Spleen (tissue), 11 donors: Measurements from ENCODE around the gene NPTN. TPM values are rescaled to one million over a fixed set of nuclear protein-coding genes. Genes with fewer than 3 reads are reported as not detected.

Experiments used
- DNase-seq: peaks from one replicate; pipeline ENCODE4 v3.0.0-alpha.2; 2020
- H3K27ac ChIP-seq, 8 donors: fragments of 200-600 bp; sonication (generic) in 7 of 8; 1 replicate in 4 of 8; 2 replicates in 4 of 8; pipeline versions ENCODE4 v1.5.0 to v1.8.0; 2016 to 2021; ENCODE audit warnings: inconsistent platforms in 4 of 8, mild to moderate bottlenecking in 4 of 8, moderate library complexity in 1 of 8
- H3K27me3 ChIP-seq, 7 donors: fragments of 200-600 bp; sonication (generic) in 6 of 7; replicated peaks in 1 of 7; 1 replicate in 4 of 7; 2 replicates in 3 of 7; pipeline versions ENCODE4 v1.5.0 to v1.8.0; 2016 to 2021; ENCODE audit warnings: inconsistent platforms in 3 of 7, mild to moderate bottlenecking in 1 of 7
- H3K36me3 ChIP-seq, 6 donors: fragments of 200-600 bp; sonication (generic) in 5 of 6; 1 replicate in 4 of 6; 2 replicates in 2 of 6; pipeline versions ENCODE4 v1.5.0 to v1.8.0; 2016 to 2021; ENCODE audit warnings: inconsistent platforms in 2 of 6
- H3K4me1 ChIP-seq, 6 donors: fragments of 200-600 bp; sonication (generic) in 5 of 6; 1 replicate in 3 of 6; 2 replicates in 3 of 6; pipeline versions ENCODE4 v1.5.0 to v1.8.0; 2016 to 2021; ENCODE audit warnings: inconsistent platforms in 3 of 6
- H3K4me3 ChIP-seq, 8 donors: fragments of 200-600 bp; sonication (generic) in 7 of 8; 1 replicate in 4 of 8; 2 replicates in 4 of 8; pipeline versions ENCODE4 v1.5.0 to v1.8.0; 2016 to 2021; ENCODE audit warnings: inconsistent platforms in 4 of 8, mild to moderate bottlenecking in 4 of 8, moderate library complexity in 2 of 8
- H3K9me3 ChIP-seq, 8 donors: fragments of 200-600 bp; sonication (generic) in 7 of 8; 1 replicate in 4 of 8; 2 replicates in 4 of 8; pipeline versions ENCODE4 v1.5.0 to v1.8.0; 2016 to 2021; ENCODE audit warnings: inconsistent platforms in 4 of 8
- POLR2A ChIP-seq, 3 donors: fragments of 450-650 bp; IDR thresholded peaks; one replicate each; pipeline ENCODE4 v1.5.1; 2017; ENCODE audit warnings: antibody characterized with exemption in 3 of 3, mild to moderate bottlenecking in 1 of 3
- POLR2AphosphoS5 ChIP-seq, 3 donors: sonication (generic); formaldehyde crosslinking; IDR thresholded peaks; one replicate each; pipeline ENCODE4 v1.5.1; 2017; ENCODE audit warnings: antibody characterized with exemption in 3 of 3
- WGBS, 5 donors: extraction: QIAGEN DNeasy Blood & Tissue Kit in 3 of 5; methylation state at CpG; one replicate each; pipeline versions ENCODE4 v1.1.5 to v1.1.7; 2013 to 2018; 5-methylcytosine and 5-hydroxymethylcytosine counted together
- intact Hi-C: fragments of 100-400 bp; cut with DNase I; formaldehyde crosslinking; loops from one replicate; pipeline ENCODE4 v1.15.0; 2023; ENCODE audit warnings: low total_unique reads
- polyA plus RNA-seq, 3 donors: library from polyadenylated mRNA; stranded (reverse); fragments of 200-250 nt; gene quantifications; one replicate each; pipeline ENCODE4 v1.2.1, GENCODE V29; 2013
- total RNA-seq, 7 donors: library from RNA; depleted of rRNA in 3 of 7; stranded (reverse); fragments of >200 nt in 3 of 7; fragmentation: NEBNext Ultra II Directional in 4 of 7; extraction: Animal tissue kit (Norgen Biotek cat#: 25700) in 4 of 7; gene quantifications; one replicate each; pipeline versions ENCODE4 v1.1.0 to v1.2.1, GENCODE V29; 2016 to 2021
- TF ChIP-seq, protein P1 (sequence below), 11 experiments: fragments of 200-600 bp in 7 of 11; fragments of 450-650 bp in 4 of 11; sonication (generic) in 4 of 11; IDR thresholded peaks in 8 of 11; conservative IDR thresholded peaks in 3 of 11; 1 replicate in 7 of 11; 2 replicates in 4 of 11; pipeline versions ENCODE4 v1.4.0 to v1.8.0; 2016 to 2021; ENCODE audit warnings: antibody characterized with exemption in 11 of 11, inconsistent platforms in 4 of 11, mild to moderate bottlenecking in 1 of 11
- donor health status: healthy with polysubstance abuse.
- donor health status: DM: no; HTN: no; CAD: no; lungs with moderate emphysema.
- donor health status: DM: no; HTN: no; CAD: no.
- donor health status: Bipolar disorder and iron deficiency.
- donor health status: healthy.
- donor health status: DM: no; HTN: no; CAD: no.
- donor health status: DM: yes; HTN: yes; CAD: no.

Gene NPTN
- total and polyA plus RNA-seq, 10 donors: 18.9 to 130 (median 99.4) TPM

DNA sequence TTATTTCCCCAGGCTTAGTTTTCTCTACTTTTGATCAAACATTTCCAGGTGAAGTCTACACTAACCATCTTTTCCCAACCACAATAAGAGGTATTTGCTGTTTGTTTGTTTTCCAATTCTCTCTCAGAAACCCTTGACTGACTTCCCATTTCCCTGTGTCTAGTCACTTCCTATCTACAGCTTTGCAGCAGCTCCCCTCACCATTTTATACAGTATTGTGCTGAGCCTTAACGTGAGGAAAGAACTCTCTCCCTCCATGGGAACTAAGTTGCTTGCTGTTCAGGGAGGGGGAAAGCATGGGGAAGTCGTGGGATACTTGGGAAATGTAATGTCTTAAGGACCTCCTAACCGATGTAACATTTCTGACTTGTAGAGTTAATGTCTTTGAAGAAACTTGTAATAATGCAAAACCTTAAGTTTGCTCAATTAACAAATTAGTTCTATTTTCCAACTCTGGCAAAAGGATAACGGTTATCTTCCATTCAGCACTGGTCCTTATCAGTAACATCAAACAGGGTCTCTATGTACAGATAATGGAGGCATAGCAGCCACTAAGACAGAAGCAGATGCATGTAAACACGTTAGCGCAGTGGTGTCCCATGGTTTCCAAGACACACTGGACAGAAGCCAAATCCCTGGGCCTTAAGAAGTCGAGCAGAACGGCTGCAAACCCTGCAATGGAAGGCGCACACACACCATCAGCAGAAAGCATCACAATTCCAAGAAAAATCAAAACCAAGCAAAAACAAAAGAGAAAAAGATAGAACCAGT is 39.7 kb downstream of the NPTN start:
- Histone ChIP-seq H3K4me1 (peaks cover 0 to 56% (median 29%) of the 10 kb centered on the region in 6 donors), H3K9me3 (no peaks in the 10 kb centered on the region), H3K27me3 (no peaks in the 10 kb centered on the region), H3K36me3 (peaks cover 0 to 67% (median 17%) of the 10 kb centered on the region in 6 donors), H3K27ac (peak overlapping the region in 1 of 8 donors; percentile 17), H3K4me3 (no peak overlapping the region)
- no peak for TF ChIP-seq POLR2A (IDR thresholded peaks at IDR 0.05)
- TF ChIP-seq POLR2AphosphoS5 (IDR thresholded peaks at IDR 0.05): no peak
- TF ChIP-seq, protein P1, sequence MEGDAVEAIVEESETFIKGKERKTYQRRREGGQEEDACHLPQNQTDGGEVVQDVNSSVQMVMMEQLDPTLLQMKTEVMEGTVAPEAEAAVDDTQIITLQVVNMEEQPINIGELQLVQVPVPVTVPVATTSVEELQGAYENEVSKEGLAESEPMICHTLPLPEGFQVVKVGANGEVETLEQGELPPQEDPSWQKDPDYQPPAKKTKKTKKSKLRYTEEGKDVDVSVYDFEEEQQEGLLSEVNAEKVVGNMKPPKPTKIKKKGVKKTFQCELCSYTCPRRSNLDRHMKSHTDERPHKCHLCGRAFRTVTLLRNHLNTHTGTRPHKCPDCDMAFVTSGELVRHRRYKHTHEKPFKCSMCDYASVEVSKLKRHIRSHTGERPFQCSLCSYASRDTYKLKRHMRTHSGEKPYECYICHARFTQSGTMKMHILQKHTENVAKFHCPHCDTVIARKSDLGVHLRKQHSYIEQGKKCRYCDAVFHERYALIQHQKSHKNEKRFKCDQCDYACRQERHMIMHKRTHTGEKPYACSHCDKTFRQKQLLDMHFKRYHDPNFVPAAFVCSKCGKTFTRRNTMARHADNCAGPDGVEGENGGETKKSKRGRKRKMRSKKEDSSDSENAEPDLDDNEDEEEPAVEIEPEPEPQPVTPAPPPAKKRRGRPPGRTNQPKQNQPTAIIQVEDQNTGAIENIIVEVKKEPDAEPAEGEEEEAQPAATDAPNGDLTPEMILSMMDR (IDR thresholded peaks at IDR 0.05 in 8 of 11, conservative IDR thresholded peaks at IDR 0.05 in 3 of 11): no peak
- intact Hi-C loops: no loop called here
- no peak for DNase-seq
- 60 to 68% (median 67%) methylated on average over 9 of the region's 9 CpGs for WGBS, 5 donors

DNA sequence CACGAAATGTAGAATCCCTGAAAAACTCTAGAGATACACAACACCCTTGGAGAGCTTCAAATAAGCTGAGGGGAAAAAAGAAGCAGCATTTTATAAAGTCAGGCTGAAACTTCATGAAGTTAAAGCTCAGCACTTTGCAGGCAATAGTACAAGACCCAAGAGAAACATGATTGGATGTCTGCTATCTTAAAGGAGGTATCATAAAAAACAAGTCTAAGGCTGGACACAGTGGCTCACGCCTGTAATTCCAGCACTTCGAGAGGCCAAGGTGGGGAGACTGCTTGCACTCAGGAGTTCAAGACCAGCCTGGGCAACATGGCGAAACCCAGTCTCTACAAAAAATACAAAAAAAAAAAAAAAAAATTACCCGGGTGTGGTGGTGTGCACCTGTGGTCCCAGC is 42.9 kb downstream of the NPTN start:
- no peak for DNase-seq
- TF ChIP-seq POLR2AphosphoS5 (IDR thresholded peaks at IDR 0.05): no peak
- H3K36me3 ChIP-seq: peaks cover 0 to 90% (median 41%) of the 10 kb centered on the region in 6 donors

DNA sequence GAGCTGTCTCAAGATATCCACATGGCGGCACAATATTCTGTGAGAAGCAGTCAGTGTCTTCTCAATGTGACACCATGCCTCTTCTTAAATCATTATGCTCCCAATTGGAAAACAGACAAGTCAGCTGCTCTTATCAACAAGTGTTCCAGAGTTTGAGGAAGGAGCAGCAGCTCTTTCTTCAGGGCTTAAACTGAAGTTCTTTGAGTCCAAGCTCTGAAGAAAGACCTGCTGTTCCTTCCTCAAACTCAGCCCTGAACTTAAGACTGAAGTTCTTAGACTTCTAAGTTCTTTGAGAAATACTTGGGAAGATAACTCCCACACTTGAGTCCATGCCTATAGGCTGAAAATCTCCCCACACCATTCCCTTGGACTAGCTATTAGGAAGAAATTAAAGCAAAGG is 43.4 kb downstream of the NPTN start:
- Histone ChIP-seq H3K9me3 (no peaks in the 10 kb centered on the region), H3K4me1 (peaks cover 0 to 26% (median 14%) of the 10 kb centered on the region in 6 donors), H3K27me3 (no peaks in the 10 kb centered on the region), H3K36me3 (peaks cover 0 to 90% (median 42%) of the 10 kb centered on the region in 6 donors), H3K27ac (no peak overlapping the region), H3K4me3 (no peak overlapping the region)
- no peak for DNase-seq
- TF ChIP-seq, protein P1 (IDR thresholded peaks at IDR 0.05 in 8 of 11, conservative IDR thresholded peaks at IDR 0.05 in 3 of 11): no peak
- TF ChIP-seq POLR2AphosphoS5 (IDR thresholded peaks at IDR 0.05): no peak
- no peak for TF ChIP-seq POLR2A (IDR thresholded peaks at IDR 0.05)
- intact Hi-C loops: no loop called here
- WGBS, 5 donors: 93 to 100% (median 97%) methylated on average over 1 of the region's 1 CpG

More for the DNA sequence above, 42.9 kb downstream of the NPTN start:
- H3K9me3 ChIP-seq: no peaks in the 10 kb centered on the region
- H3K27me3 ChIP-seq: no peaks in the 10 kb centered on the region
- intact Hi-C loops: no loop called here
- WGBS, 5 donors: 93 to 97% (median 94%) methylated on average over 5 of the region's 5 CpGs
- no peak overlapping the region for H3K4me3 ChIP-seq
- peaks cover 0 to 25% (median 16%) of the 10 kb centered on the region in 6 donors for H3K4me1 ChIP-seq
- no peak overlapping the region for H3K27ac ChIP-seq

DNA sequence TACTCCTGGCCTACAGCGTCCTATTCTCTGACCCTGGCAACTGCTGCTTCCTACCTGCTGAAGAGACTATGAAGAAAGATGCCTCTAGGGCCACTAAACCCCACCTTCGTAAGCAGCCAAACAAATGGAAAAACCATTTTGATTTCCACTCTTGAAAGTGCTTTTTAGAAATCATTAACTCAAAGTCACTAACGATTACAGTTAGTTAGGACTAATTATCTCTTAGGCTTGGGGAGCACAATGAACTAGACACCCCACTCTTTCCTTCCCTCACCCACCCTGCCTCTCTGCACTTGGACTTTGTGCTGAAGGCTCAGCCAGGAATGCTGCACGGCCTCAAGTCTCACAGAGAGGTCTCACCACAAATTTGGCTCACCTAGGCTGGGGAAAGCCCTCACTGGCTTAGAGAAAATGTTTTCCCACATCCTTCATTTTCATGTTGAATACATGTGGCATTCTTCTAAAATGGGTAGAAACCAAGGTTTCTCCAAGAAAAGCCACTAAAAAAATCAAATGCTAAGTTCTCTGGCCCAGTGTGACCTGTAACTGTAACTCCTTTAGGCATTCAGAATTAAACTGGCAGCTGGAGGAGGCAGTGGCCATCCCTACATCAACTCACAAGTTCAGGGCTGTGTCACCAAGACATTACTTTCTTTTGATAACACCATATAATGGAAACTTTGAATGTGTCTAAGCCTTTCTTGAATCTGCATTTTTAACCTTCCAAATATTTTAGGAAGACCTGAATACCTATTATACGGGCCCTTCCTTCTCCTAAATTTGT is 47.1 kb downstream of the NPTN start:
- 86 to 97% (median 92%) methylated on average over 5 of the region's 5 CpGs for WGBS, 5 donors
- H3K36me3 ChIP-seq: peaks cover 0 to 100% (median 66%) of the 10 kb centered on the region in 6 donors

More for the DNA sequence above, 47.1 kb downstream of the NPTN start:
- no peak for TF ChIP-seq POLR2AphosphoS5 (IDR thresholded peaks at IDR 0.05)
- TF ChIP-seq, protein P1 (IDR thresholded peaks at IDR 0.05 in 8 of 11, conservative IDR thresholded peaks at IDR 0.05 in 3 of 11): no peak
- TF ChIP-seq POLR2A (IDR thresholded peaks at IDR 0.05): no peak
- Histone ChIP-seq H3K27ac (no peak overlapping the region), H3K27me3 (no peaks in the 10 kb centered on the region), H3K9me3 (no peaks in the 10 kb centered on the region), H3K4me3 (no peak overlapping the region), H3K4me1 (peaks cover 0 to 27% (median 4%) of the 10 kb centered on the region in 6 donors)
- no peak for DNase-seq
- intact Hi-C loops: no loop called here
